GM23248 (cell line): Measurements from ENCODE around the gene RALGPS1. TPM values are rescaled to one million over a fixed set of nuclear protein-coding genes. Genes with fewer than 3 reads are reported as not detected.

Source experiments
- DNase-seq: peaks from one replicate; pipeline ENCODE4 v3.0.0-alpha.2; 2015
- H2AFZ ChIP-seq: fragments of 200-600 bp; sonication (generic); 2 replicates; pipeline ENCODE4 v1.6.1; 2016; ENCODE audit warnings: antibody characterized with exemption
- H3F3A ChIP-seq: fragments of 200-600 bp; sonication (generic); 2 replicates; pipeline ENCODE4 v1.6.1; 2016; ENCODE audit warnings: mild to moderate bottlenecking, antibody characterized with exemption, mixed run types; ENCODE audit not compliant: insufficient read depth
- H3K27ac ChIP-seq: fragments of 200-600 bp; sonication (generic); 2 replicates; pipeline ENCODE4 v1.5.1; 2016; ENCODE audit warnings: mild to moderate bottlenecking
- H3K27me3 ChIP-seq: fragments of 200-600 bp; sonication (generic); replicated peaks from 2 replicates; pipeline ENCODE4 v1.6.1; 2016; ENCODE audit warnings: mild to moderate bottlenecking; ENCODE audit not compliant: insufficient read depth
- H3K36me3 ChIP-seq: fragments of 200-600 bp; sonication (generic); 2 replicates; pipeline ENCODE4 v1.6.1; 2016; ENCODE audit warnings: low read depth, mild to moderate bottlenecking
- H3K4me1 ChIP-seq: fragments of 200-600 bp; sonication (generic); 2 replicates; pipeline ENCODE4 v1.6.1; 2016; ENCODE audit warnings: mild to moderate bottlenecking; ENCODE audit not compliant: insufficient read depth
- H3K4me2 ChIP-seq: fragments of 200-600 bp; sonication (generic); one replicate; pipeline ENCODE4 v1.6.1; 2016; ENCODE audit warnings: mild to moderate bottlenecking; ENCODE audit not compliant: unreplicated experiment
- H3K4me3 ChIP-seq: fragments of 200-600 bp; sonication (generic); 2 replicates; pipeline ENCODE4 v1.5.1; 2016; ENCODE audit warnings: mild to moderate bottlenecking
- H3K79me2 ChIP-seq: fragments of 200-600 bp; sonication (generic); 2 replicates; pipeline ENCODE4 v1.6.1; 2016; ENCODE audit warnings: mild to moderate bottlenecking; ENCODE audit not compliant: insufficient read depth
- H3K9ac ChIP-seq: fragments of 200-600 bp; sonication (generic); 2 replicates; pipeline ENCODE4 v1.6.1; 2016; ENCODE audit warnings: mild to moderate bottlenecking
- H3K9me2 ChIP-seq: fragments of 200-600 bp; sonication (generic); 2 replicates; pipeline ENCODE4 v1.6.1; 2016; ENCODE audit warnings: mixed run types, mild to moderate bottlenecking, moderate library complexity; ENCODE audit not compliant: insufficient read depth
- H3K9me3 ChIP-seq: fragments of 200-600 bp; sonication (generic); one replicate; pipeline ENCODE4 v1.6.1; 2017; ENCODE audit warnings: low read depth
- H4K20me1 ChIP-seq: fragments of 200-600 bp; sonication (generic); 2 replicates; pipeline ENCODE4 v1.6.0; 2016; ENCODE audit not compliant: insufficient read depth
- EZH2 ChIP-seq: fragments of 200-600 bp; sonication (generic); IDR thresholded peaks from 2 replicates; pipeline ENCODE4 v1.6.1; 2018; ENCODE audit warnings: antibody characterized with exemption, mild to moderate bottlenecking; ENCODE audit not compliant: insufficient read depth, poor library complexity, severe bottlenecking
- EZH2phosphoT487 ChIP-seq: fragments of 200-600 bp; sonication (generic); IDR thresholded peaks from 2 replicates; pipeline ENCODE4 v1.6.1; 2018; ENCODE audit warnings: antibody characterized with exemption, moderate library complexity, mild to moderate bottlenecking, low read depth; ENCODE audit not compliant: insufficient read depth
- WGBS, 2 experiments: methylation state at CpG; one replicate each; pipeline ENCODE4 v1.1.6; 2015 to 2017; ENCODE audit warnings: low lambda C conversion rate in 2 of 2, low coverage in 1 of 2; ENCODE audit errors: missing lambda C conversion rate in 2 of 2; 5-methylcytosine and 5-hydroxymethylcytosine counted together
- in situ Hi-C: fragments of 300-500 bp; cut with MboI; formaldehyde crosslinking; loops from 2 replicates; pipeline ENCODE4 v1.15.0; 2020
- polyA plus RNA-seq: library from polyadenylated mRNA; unstranded; fragments of >200 nt; fragmentation: Nextera tagmentation; extraction: Ambion mirVana; gene quantifications from 2 replicates; pipeline ENCODE4 v1.2.1, GENCODE V29; 2016
- total RNA-seq: library from RNA; depleted of rRNA; stranded (reverse); fragments of >200 nt; shearing (Covaris generic); gene quantifications from 2 replicates; pipeline ENCODE4 v1.2.3, GENCODE V29; 2014

RALGPS1 gene
- total and polyA plus RNA-seq, 2 experiments from 2014 or later: 0.54 to 1.8 TPM

DNA sequence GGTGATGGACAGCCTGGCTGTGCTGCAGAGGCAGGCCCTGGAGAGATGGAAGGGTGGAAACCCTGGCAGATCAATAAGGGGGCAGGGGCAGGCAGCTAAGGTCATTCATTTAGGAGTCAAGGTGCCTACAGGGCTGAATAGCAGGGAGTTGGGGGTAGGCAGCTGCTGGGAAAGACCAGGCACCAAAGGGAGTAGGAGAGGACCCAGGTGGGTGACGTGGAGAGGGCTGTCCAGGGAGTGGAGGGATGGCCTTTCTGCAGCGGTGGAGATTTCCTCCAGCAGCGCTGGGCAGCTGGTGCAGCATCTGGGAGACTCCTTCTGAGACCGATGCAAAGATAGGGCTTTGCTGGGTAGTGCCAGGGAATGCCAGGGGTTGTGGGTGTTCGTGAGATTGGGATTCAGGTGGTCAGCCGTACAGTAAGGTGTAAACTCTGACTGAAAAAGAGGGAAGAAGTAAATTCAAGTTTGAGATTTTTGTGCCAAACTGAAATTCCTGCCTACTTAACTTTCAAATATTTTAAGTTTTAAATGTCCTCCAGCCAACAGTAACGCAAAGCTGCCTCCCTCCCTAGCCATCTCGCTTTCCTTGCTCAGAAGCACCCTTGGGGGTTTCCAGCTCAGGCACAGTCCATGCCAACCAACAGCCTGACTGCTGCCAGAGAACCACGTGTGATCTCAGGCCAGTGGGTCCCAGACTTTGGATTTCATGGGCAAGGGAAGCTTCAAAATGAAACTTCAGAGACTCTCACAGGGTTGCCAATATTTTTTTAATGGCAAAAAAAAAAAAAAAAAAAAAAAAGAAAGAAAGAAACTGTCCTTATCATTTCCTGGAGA, 226.5 kb downstream of the RALGPS1 start:
- H3K4me1 ChIP-seq: no peaks in the 10 kb centered on the region
- no peak overlapping the region for H3K27ac ChIP-seq
- no peak overlapping the region for H3K4me3 ChIP-seq
- H3K9me2 ChIP-seq: no peaks in the 10 kb centered on the region
- DNase-seq: no peak
- no peaks in the 10 kb centered on the region for H3K79me2 ChIP-seq
- H2AFZ ChIP-seq: no peak overlapping the region
- TF ChIP-seq EZH2phosphoT487 (no peak), EZH2 (no peak)
- WGBS, 2 experiments: 47 to 52% methylated on average over 9 of the region's 9 CpGs
- no peak overlapping the region for H3K9ac ChIP-seq
- in situ Hi-C loops: no loop called here
- no peaks in the 10 kb centered on the region for H3K27me3 ChIP-seq
- H4K20me1 ChIP-seq: no peaks in the 10 kb centered on the region
- no peaks in the 10 kb centered on the region for H3K9me3 ChIP-seq
- no peaks in the 10 kb centered on the region for H3K36me3 ChIP-seq
- no peaks in the 10 kb centered on the region for H3F3A ChIP-seq
- H3K4me2 ChIP-seq: no peak overlapping the region

- no peak for DNase-seq
- no peaks in the 10 kb centered on the region for H3K4me1 ChIP-seq
- no peak overlapping the region for H3K4me2 ChIP-seq
- H3K79me2 ChIP-seq: no peaks in the 10 kb centered on the region
- no peak overlapping the region for H3K4me3 ChIP-seq
- H2AFZ ChIP-seq: no peak overlapping the region
- H3K27me3 ChIP-seq: no peaks in the 10 kb centered on the region
- no peak overlapping the region for H3K9ac ChIP-seq
- H3K36me3 ChIP-seq: no peaks in the 10 kb centered on the region
- no peaks in the 10 kb centered on the region for H3F3A ChIP-seq
- H3K9me3 ChIP-seq: no peaks in the 10 kb centered on the region
- no peaks in the 10 kb centered on the region for H4K20me1 ChIP-seq
- 94 to 97% methylated on average over 3 of the region's 3 CpGs for WGBS, 2 experiments
- no peaks in the 10 kb centered on the region for H3K9me2 ChIP-seq
- no peak overlapping the region for H3K27ac ChIP-seq
- no peak for TF ChIP-seq EZH2
- no peak for TF ChIP-seq EZH2phosphoT487
- in situ Hi-C loops: no loop called here
These were observed 227.7 kb downstream of the RALGPS1 start for GRCh38 chr9:127142291-127142690.

DNA sequence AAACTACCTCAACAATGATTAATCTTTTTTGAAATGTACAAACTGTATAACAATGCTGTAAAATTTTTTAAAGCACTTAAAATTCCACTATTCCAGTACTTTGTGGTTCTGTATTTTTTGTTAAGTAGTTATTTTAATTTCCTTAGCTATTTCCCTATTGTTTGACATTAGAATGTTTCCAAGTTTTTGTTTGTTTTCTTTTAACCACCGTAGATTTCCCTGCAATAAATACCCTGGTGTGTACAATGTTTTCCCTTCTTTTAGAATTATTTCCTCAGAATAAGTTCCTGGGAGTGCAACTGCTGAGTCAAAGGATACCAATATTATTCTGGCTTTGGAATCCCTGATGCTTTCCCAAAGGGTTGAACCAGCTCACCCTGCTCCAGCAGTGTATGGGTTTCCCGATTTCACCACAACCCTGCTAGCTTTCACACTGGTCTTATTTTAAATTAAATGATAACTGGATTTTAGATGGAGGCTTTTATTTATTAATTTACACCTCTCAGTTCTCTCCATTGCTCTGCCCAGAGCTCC, 228.4 kb downstream of the RALGPS1 start:
- 33 to 39% methylated on average over 2 of the region's 2 CpGs for WGBS, 2 experiments
- no peaks in the 10 kb centered on the region for H3K36me3 ChIP-seq
- no peaks in the 10 kb centered on the region; the same call in 1 of the 2 replicates for H3K27me3 ChIP-seq
- H4K20me1 ChIP-seq: no peaks in the 10 kb centered on the region
- DNase-seq: peak; percentile 15
- H2AFZ ChIP-seq: no peak overlapping the region
- no peak overlapping the region for H3K27ac ChIP-seq
- no peak overlapping the region for H3K9ac ChIP-seq
- no peaks in the 10 kb centered on the region for H3K9me3 ChIP-seq
- no peak overlapping the region for H3K4me2 ChIP-seq
- TF ChIP-seq EZH2: no peak
- TF ChIP-seq EZH2phosphoT487: no peak
- in situ Hi-C loops: no loop called here
- no peaks in the 10 kb centered on the region for H3F3A ChIP-seq
- H3K79me2 ChIP-seq: no peaks in the 10 kb centered on the region
- H3K4me3 ChIP-seq: no peak overlapping the region
- no peaks in the 10 kb centered on the region for H3K9me2 ChIP-seq
- H3K4me1 ChIP-seq: no peaks in the 10 kb centered on the region

GRCh38 chr9:127143920-127144465, 229.4 kb downstream of the RALGPS1 start:
- WGBS, 2 experiments: 91 to 93% methylated on average over 8 of the region's 8 CpGs
- in situ Hi-C loops: no loop called here
- TF ChIP-seq EZH2 (no peak), EZH2phosphoT487 (no peak)

More at GRCh38 chr9:127143920-127144465, 229.4 kb downstream of the RALGPS1 start:
- Histone ChIP-seq H3K4me3 (no peak overlapping the region), H3K4me1 (no peaks in the 10 kb centered on the region), H3F3A (no peaks in the 10 kb centered on the region), H3K79me2 (no peaks in the 10 kb centered on the region), H3K9ac (no peak overlapping the region), H2AFZ (no peak overlapping the region), H3K36me3 (no peaks in the 10 kb centered on the region), H3K4me2 (no peak overlapping the region), H3K27me3 (no peaks in the 10 kb centered on the region; the same call in 1 of the 2 replicates), H3K9me2 (no peaks in the 10 kb centered on the region), H3K9me3 (no peaks in the 10 kb centered on the region), H3K27ac (no peak overlapping the region), H4K20me1 (no peaks in the 10 kb centered on the region)
- no peak for DNase-seq
